ENCODE results near the gene CDCA8.

GRCh38 chr1:37755951-37756560, 63.7 kb downstream of the CDCA8 start:
- TF ChIP-seq CTCF (IDR thresholded peaks at IDR 0.05; ENCODE audit: insufficient read depth, low read length) (no peak), REST (IDR thresholded peaks at IDR 0.05; ENCODE audit: insufficient replicate concordance, low read depth) (no peak), GABPA (IDR thresholded peaks at IDR 0.05; ENCODE audit: low read depth) (no peak), POLR2AphosphoS5 (IDR thresholded peaks at IDR 0.05; ENCODE audit: low read depth) (no peak)

Data from HL-60 (cell line).